NCI-H1417 (cell line): ENCODE data around the gene PFN2.
"Not testable (repeated sequence)": the region's sequence is repeated elsewhere in the genome, so short reads cannot be mapped to it uniquely, and the experiment has no call there.

Experiments used
- DNase-seq, 3 experiments: peaks; one replicate each; lab custom pipeline; 2025; lab: John Stamatoyannopoulos, UW

The PFN2 gene

DNA sequence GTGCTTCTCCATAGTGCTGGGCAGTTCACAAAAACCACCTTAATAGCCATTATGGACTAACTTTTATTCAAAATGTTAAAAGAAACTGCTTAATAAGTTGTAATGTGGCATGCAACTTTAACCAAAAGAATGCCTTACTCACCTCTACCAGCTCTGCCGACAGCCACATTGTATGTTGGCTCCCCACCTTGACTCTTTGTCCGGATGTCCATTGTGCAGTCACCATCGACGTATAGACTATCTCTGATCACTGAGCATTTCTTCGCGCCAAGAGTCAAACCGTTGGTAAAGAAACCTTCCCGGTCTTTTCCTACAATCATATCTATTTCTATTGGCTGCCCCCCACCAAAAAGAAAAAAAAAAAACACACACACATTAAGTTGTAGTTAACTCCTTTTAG lies 2.5 kb downstream of the PFN2 start:
- DNase-seq: peak in 2 of 3 experiments; percentile 25 to 65

DNA sequence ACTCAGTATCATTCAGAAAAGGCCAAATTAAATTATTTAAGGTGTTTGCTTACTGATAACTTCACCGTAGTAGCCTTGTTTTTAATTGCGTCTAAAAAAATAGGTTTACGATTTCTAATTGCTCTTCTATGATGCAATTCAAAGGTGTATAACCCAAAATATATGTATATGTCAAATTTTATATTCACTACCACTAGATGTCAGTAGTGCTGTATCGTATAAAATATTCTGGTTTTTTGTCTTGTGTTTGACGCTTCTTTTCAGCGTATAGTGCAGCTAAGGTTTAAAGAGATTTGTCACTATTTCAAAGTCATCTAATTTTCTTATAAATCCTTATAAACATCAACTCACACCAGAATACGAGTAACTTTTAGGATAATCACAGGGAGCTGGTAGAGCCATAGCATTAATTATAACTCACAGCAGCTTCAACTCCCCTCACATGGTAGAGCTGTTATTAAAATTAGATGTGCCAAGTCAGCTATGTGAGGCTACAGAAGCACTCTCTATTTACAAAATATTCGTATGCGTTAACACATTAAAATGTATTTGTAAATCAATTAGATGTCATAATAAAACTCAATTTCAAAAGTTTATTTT lies 3.5 kb downstream of the PFN2 start:
- DNase-seq: peak; percentile 29 to 82 (median 65)

DNA sequence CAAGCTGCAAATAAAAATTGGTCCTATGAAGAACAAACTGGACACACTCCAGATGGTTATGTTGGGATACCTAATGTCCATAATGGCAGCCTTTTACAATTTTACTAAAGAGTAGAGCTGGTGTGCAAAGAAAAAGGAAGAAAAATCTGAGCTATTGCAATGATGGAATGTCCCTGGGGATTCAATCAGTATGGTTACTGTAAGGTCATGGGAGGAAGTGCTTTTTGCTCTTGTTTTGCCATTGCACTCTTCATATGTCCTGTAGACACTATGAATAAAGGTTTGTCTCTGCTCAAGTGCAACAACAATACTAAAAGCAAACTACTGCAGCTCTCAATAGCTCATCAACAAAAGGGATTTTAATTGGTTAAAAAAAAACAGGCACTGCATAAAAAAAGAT lies 5.4 kb downstream of the PFN2 start:
- DNase-seq: no peak

DNA sequence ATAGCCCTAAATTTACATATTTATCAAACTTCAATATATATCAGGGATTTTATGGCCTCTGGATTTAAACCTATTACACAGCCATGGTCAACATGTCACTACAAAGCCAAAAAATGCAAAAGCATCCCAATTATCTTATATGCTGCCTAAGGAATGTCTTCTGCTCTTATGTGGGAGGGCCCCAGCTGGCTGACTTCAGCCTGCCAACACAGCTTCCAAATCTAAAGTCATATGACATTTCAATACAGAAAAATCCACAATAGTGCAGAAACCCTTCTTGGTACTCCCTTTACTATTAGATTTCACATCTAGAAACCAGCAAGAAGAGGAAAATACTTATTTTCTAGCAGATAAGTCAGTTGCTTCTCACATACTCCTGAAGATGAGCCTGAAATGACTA lies 6.4 kb downstream of the PFN2 start:
- no peak for DNase-seq

DNA sequence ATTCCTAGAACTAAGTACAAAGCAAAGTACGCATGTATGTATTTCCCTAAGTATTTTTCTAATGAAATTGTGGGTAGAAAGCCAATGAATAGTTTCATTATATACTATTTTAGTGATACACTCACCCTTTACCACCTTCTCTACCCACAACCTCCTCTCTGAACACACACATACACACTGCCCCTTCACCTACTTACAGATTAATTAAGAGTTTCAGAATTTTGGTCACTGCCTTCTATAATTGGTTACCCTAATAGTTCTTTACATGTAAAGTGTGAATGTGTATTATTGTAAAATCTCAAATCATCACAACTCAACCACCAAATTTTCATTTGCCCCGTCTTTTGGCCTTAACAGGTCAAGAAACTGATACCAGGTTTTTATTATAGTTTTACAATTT lies 7.2 kb downstream of the PFN2 start:
- DNase-seq: no peak

DNA sequence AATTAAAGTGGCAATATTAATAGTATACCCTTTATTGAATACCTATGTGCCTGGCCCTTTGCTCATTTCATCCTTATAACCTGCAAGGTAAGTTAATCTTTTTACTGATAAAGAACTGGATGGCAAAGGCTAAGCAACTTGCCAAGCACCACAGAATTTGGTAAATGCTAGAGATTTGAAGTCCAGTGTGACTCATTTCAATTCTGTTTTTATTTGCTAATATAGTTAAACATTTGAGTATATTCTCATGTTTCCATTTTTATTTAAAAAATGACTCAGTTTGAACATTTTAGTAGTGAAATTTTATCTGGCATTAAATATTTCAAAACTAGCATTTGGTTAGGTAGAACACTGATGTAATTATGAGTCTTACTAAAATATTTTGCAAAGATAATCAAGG lies 11.3 kb downstream of the PFN2 start:
- no peak for DNase-seq

DNA sequence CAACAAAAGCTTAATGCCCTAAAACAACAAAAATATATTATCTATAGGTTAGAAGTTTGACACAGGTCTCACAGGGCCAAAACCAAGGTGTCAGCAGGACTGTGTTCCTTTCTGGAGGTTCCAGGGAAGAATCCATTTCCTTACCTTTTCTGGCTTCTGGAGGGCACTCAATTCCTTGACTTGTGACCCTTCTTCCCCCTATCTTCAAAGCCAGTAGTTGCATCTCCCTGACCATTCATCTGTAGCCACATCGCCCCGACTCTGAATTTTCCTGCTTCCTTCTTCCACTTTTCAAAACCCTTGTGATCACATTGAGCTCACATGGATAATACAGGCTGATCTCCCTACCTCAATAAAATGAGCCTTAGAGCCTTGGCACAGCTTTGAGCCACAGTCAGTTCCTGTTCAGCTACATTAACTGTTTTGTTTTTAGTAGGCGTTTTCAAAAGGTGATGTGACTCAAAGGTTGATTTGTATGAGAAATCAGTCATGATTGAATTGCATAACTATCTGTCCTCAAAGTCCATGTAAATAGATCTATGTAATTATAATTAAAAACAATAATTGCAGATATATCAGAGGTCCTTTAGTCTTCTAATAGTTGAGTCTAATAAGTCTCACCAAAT lies 12.4 kb downstream of the PFN2 start:
- no peak for DNase-seq

DNA sequence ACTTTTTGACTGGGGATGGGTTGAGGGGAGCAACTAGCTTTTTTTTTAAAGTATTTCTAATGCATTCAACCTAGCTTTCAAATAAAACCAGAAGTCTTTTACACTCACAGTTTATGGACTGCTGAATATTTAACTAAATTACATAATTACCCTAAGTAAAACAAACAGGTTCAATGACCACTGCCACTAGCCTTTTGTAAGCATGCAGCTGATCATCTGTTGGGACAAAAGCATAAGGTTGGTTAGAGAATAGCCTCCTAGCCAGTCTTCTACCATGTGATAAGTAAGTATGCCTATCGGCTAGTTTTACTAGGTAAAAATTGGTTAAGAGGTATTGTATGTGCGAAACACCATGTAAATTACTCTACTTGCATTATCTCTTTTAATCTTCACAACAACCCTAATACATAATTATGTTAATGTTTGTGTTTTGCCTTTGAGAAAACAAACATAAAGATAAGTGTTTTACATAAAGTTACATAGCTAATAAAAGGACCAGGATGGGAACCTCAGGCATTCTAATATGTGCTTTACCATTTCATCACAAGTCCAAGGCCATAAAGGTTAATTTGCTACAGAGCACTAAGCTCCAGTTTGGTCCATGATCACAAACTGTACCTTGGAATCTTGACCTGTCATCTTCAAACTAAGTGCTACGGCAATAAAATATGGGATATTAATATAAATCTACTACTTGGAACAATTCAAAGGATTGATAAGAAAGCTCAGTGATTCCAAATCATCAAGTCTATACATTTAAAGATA lies 13.2 kb downstream of the PFN2 start:
- peak in 1 of 3 experiments; percentile 34 for DNase-seq

DNA sequence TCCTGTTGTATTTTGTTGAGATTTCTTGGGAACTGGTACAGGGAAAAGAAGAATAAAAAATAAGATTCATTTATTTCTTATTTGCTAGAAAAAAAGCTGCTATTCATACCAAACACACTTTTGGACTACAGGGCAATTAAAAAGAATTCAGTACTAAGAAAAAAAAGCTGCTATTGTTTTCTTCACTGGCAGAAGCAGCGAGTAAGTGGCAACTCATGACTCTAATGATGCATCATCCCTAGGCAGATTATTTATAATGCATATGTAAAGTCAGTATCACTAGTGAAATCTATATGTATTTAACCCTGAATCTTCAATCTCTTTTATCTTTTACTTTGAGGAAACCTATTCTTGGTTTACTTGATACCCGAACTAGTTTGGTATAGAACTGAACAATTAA lies 15.2 kb downstream of the PFN2 start:
- DNase-seq: no peak

DNA sequence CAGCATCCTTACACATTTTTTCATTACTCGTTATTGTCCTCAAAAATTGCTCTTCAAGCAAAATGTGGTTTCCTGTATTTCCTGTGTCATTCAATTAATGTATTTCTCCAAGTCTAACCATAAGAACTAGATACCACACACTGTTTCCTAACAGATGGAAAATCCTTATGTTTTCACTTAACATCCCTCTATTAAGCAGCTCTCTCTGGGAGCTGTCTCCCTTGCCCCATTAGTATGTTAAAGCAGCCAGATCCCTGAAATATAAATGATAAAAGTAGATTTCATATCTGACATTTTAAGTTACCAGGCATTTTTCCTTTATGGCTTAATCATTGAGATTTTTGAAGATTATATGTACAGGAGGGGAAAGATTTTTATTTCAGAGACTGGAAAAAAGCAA lies 15.9 kb downstream of the PFN2 start:
- no peak for DNase-seq

DNA sequence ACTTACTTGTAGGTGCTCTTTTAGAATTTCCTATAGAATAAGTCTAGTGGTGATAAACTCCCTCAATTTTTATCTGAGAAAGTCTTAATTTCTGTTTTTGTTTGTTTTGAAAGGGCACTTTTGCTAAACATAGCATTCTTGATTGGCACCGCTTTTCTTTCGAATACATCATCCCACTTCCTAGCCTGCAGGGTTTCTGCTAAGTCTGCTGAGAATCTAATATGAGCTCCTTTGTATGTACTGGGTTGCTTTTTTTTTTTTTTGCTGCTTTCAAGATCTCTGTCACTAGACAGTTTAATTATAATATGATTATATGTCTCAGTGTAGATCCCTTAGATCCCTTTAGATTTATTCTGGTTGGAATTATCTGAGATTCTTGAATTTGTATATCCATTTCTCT lies 21.5 kb downstream of the PFN2 start:
- no peak for DNase-seq

DNA sequence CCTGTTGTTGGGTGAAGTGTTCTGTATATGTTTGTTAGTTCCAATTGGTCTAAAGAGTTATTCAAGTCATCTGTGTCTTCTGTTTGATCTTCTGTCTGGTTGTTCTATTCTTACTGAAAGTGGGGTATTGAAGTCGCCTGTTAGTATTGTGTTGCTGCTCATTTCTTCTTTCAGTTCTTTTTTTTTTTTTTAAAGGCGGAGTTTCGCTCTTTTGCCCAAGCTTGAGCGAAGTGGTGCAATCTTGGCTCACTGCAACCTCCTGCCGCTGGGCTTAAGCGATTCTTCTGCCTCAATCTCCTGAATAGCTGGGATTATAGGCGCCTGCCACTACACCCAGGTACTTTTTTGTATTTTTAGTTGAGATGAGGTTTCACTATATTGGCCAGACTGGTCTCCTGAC lies 23.5 kb downstream of the PFN2 start:
- DNase-seq: no peak

DNA sequence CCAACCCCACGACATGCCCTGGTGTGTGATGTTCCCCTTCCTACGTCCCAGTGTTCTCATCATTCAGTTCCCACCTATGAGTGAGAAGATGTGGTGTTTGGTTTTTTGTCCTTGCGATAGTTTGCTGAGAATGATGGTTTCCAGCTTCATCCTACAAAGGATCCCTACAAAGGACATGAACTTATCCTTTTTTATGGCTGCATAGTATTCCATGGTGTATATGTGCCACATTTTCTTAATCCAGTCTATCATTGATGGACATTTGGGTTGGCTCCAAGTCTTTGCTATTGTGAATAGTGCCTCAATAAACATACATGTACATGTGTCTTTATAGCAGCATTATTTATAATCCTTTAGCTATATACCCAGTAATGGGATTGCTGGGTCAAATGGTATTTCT lies 26.7 kb downstream of the PFN2 start:
- not testable (repeated sequence) for DNase-seq

DNA sequence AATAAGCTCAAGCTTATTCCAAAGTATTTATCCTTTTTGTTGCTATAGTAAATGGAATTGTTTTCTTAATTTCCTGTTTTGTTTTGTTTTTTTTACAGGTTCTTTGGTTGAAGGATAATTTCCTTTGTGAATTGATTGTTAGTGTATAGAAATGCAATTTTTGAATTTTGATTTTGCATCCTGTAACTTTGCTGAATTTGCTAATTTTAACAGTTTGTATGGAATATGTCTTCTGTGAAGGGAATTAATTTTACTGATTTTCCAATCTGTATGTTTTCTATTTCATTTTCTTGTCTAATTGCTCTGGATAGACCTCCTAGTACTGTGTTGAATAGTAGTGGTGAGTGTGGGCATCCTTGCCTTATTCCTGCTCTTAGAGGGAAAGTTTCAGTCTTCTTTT lies 28.3 kb downstream of the PFN2 start:
- DNase-seq: no peak

DNA sequence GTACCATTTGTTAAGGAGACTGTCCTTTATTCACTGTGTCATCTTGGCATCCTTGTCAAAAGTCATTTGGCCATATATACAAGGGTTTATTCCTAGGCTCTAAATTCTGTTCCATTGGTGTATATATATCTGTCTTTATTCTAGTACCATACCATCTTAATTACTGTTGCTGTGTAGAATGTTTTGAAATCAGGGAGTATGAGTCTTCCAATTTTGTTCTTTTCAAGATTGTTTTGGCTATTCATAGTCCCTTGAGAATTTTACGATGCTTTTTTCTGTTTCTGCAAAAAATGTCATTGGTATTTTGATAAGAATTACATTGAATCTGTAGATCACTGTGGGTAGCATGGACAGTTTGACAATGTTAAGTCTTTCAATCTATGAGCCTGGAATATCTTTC lies 28.7 kb downstream of the PFN2 start:
- no peak for DNase-seq

DNA sequence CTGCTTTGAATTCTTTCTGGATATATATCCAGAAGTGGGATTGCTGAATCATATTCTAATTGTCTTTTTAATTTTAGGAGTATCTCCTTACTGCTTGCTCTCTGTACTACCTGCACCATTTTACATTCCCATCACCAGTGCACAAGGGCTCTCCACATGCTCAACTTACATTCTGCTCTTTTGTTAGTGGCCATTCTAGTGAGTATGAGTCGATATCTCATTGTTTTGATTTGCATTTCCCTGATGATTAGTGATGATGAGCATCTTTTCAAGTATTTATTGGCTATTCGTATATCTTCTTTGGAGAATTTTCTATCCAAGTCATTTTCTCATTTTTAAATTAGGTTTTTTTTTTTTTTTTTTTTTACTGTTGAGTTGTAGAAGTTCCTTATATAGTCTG lies 29.5 kb downstream of the PFN2 start:
- DNase-seq: peak in 1 of 3 experiments; percentile 19

DNA sequence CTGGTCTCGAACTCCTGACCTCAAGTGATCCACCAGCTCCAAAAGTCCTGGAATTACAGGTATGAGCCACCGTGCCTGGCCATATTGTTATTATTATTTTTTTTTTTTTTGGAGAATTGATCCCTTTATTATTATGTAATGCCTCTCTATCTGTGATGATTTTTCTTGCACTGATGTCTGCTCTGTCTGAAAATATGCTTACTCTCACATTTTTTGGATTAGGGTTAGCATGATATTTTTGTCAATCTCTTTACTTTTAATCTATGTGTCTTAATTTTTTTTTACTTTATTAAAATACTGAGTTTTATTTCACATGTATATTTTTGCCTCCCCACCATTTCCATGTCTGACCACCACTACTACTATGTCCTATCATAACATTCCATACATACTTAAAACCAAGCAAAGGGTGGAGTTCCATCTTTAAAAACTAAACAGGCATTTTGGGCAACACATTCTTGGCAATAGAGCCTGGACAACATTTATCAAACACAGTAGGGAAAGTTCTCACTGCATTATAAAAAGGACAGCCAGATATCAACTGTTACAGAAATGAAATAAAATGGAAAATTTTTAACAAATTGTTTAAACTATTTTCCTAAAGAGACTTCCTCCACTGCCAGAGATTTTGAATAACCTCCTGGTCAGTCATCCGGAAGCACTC lies 32.2 kb downstream of the PFN2 start:
- not testable (repeated sequence) for DNase-seq

DNA sequence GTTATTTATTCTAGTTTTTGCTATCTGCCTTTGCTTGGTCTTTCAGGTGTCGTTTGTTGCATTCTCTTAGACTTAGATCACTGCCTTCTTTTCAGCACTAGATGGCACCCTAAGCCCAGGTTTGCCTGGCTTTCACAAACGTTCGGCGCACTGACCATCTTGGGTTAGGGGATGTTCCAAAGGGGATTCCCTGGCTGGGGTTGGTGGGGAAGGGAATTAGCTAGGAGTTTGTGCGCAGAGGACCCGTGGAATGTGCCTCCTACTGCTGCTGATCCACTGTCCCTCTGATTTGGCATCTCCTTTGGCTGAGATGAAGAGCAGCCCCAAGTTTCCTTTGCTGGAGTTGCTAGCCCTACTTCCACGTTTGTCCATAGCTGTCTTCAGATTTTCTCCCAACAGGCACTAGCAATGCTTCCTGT lies 33.9 kb downstream of the PFN2 start:
- DNase-seq: peak; percentile 26 to 59 (median 39)

DNA sequence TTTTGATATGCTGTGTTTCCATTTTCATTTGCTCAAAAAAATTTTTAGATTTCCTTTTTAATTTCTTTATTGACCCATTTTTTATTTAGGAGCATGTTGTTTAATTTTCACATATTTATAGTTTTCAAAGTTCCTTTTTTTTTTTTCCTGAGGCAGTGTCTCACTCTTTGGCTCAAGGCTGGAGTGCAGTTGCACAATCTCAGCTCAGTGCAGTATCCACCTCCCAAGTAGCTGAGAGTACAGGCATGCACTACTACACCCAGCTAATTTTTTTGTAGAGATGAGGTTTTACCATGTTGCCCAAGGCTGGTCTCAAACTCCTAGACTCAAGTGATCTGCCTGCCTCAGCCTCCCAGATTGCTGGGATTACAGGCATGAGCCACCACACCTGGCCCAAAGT lies 36.2 kb downstream of the PFN2 start:
- DNase-seq: no peak

DNA sequence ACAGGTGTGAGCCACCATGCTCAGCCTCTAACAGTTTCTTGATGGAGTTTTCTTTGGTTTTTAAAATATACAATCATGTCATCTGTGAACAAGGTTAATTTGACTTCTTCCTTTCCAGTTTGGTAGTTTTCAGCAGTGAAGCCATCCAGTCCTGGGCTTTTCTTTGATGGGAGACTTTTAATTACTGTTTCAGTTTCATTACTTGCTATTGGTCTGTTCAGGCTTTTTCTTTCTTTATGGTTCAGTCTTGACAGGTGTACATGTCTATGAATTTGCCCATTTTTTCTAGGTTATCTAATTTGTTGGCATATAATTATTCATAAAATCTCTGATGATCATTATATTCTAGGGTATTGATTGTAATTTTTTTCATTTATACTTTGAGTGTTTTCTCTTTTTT lies 36.8 kb downstream of the PFN2 start:
- DNase-seq: no peak

DNA sequence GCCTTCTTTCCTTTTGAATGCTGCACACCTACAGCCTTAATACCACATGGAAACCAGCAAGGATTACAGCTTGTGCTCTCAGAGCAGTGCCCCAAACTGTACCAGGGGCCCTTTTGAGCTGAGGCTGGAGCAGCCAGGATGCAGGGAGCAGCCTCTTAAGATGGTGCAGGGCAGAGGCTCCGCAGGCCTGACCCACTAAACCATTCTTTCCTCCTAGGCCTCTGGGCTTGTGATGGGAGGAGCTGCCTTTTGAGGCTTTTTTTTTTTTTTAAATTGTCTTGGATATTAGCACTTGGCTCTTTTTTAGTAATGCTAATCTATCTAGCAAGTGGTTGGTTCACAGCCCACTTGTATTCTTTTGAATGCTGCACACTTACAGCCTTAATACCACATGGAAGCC lies 37.7 kb downstream of the PFN2 start:
- DNase-seq: no peak

DNA sequence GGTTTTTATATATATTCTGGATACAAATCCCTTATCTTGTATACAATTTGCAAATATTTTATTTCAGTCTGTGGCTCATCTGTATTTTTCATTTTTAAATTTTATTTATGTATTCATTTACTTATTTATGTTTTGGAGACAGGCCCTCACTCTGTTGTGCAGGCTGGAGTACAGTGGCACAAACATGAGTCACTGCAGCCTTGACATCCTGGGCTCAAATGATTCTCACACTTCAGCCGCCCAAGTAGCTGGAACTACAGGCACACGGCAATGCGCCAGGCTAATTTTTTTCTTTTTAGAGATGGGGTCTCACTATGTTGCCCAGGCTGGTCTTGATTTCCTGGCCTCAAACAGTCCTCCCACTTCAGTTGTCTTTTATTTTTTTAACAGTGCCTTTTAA lies 50.6 kb downstream of the PFN2 start:
- no peak for DNase-seq

DNA sequence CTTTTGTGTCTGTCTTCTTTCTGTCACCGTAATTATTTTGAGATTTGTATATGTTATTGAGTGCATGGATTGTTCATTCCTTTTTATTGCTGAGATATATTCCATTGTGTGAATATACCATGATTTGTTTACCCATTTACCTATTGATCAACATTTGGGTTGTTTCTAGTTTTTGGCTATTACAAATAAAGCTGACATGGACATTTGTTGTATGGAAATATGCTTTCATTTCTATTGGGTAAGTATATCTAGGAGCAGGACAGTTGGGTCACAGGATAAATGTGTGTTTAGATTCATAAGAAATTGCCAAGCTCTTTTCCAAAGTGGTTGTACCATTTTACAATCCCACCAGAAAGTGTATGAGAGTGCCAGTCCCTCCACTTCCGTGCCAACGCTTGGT lies 51.2 kb downstream of the PFN2 start:
- no peak for DNase-seq
